PC-3 (cell line): ENCODE data around the gene POLR2H.

Source experiments
- EZH2 ChIP-seq: fragments of 300-600 bp; sonication (generic); IDR thresholded peaks from one replicate; pipeline ENCODE4 v1.6.1; 2017; ENCODE audit warnings: antibody characterized with exemption, mild to moderate bottlenecking, low read length; ENCODE audit not compliant: unreplicated experiment
- EZH2phosphoT487 ChIP-seq: fragments of 300-600 bp; sonication (generic); IDR thresholded peaks from 2 replicates; pipeline ENCODE4 v1.6.1; 2018; ENCODE audit warnings: mild to moderate bottlenecking, antibody characterized with exemption, low read length, borderline replicate concordance
- TF ChIP-seq, protein P1 (sequence below): fragments of 300-600 bp; sonication (generic); conservative IDR thresholded peaks from 2 replicates; pipeline ENCODE4 v1.5.1; 2017; ENCODE audit warnings: antibody characterized with exemption, low read depth, mild to moderate bottlenecking, low read length

DNA sequence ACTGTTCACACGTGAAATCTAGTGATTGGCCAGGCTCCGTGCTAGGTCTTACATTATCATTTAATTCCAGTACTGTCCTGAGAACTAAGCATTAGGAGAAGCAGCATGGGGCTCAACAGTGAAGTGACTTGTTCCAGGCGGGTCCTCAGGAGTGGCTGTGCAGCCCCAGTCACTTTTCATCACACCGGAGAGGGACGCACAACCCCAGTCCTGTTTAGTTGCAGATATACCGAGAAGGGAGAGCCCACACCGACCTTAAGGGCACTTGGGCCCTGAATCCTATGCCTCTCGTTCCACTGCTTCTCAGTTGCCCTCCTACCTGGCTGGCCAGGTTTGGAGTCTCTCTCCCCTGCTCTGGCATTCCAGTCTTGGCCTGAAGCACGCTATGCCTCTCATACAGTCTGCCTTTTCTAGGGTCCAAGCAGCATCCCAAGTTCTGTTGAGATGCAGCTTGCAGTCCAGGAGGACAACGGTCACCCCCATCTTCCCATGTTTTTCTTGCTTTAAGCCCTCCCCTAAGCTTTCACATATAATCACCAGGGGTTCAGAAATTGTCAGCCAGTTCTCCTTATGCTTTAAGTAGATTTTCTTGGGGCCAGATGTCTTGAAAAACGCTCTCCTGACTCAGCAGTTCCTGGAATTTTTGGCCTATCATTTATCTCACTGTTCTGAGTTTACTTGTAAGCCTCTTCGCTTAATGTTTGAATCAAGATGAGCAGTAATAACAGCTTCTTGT, 14.0 kb upstream of the POLR2H start:
- TF ChIP-seq, protein P1, sequence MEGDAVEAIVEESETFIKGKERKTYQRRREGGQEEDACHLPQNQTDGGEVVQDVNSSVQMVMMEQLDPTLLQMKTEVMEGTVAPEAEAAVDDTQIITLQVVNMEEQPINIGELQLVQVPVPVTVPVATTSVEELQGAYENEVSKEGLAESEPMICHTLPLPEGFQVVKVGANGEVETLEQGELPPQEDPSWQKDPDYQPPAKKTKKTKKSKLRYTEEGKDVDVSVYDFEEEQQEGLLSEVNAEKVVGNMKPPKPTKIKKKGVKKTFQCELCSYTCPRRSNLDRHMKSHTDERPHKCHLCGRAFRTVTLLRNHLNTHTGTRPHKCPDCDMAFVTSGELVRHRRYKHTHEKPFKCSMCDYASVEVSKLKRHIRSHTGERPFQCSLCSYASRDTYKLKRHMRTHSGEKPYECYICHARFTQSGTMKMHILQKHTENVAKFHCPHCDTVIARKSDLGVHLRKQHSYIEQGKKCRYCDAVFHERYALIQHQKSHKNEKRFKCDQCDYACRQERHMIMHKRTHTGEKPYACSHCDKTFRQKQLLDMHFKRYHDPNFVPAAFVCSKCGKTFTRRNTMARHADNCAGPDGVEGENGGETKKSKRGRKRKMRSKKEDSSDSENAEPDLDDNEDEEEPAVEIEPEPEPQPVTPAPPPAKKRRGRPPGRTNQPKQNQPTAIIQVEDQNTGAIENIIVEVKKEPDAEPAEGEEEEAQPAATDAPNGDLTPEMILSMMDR = no peak
- TF ChIP-seq EZH2 (no peak), EZH2phosphoT487 (no peak)
